ENCODE data around the gene C10orf95. TPM values are rescaled to one million over a fixed set of nuclear protein-coding genes. Genes with fewer than 3 reads are reported as not detected.

Gene C10orf95
- total and polyA plus RNA-seq, 2 of the 13 experiments (the other 11 are each of a cell fraction or from before 2014, with no cell fraction given): 0.05 to 0.07 TPM

DNA sequence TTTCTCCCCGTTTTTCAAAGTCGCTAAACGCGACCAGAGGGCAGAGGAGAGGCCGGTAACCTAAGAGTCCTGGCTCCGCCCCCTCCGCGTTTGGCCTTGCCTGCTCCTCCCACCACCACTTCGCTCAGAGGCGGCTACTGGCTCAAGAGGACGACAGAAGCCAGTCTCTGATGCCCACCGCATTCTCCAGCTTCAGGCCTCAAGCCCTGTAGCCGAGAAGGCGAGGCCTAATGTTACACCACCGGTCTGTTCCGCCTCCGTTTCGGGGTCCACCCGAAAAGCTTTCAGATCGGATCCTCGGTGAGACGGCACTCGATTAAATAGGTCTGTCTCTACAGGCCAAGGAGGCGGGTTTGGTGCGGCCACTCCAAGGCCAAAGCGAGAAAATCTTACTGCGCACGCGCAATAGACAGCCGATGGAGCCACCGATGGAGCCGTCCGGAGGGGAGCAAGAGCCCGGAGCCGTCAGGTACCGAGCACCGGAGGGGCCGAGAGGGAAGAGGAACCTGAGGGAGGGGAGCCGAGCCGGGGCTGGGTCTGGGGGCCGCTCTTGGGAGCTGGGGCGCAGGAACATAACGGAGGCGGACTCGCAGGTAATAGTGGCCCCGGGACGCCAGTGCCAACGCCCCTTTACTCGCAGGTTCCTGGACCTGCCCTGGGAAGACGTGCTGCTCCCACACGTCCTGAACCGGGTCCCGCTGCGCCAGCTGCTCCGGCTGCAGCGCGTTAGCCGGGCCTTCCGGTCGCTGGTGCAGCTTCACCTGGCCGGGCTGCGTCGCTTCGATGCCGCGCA is 30.4 kb downstream of the C10orf95 start, which contains the start of gene FBXL15 (continued):
- TF ChIP-seq, protein P1, sequence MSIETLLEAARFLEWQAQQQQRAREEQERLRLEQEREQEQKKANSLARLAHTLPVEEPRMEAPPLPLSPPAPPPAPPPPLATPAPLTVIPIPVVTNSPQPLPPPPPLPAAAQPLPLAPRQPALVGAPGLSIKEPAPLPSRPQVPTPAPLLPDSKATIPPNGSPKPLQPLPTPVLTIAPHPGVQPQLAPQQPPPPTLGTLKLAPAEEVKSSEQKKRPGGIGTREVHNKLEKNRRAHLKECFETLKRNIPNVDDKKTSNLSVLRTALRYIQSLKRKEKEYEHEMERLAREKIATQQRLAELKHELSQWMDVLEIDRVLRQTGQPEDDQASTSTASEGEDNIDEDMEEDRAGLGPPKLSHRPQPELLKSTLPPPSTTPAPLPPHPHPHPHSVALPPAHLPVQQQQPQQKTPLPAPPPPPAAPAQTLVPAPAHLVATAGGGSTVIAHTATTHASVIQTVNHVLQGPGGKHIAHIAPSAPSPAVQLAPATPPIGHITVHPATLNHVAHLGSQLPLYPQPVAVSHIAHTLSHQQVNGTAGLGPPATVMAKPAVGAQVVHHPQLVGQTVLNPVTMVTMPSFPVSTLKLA (IDR thresholded peaks at IDR 0.05): no peak
- TF ChIP-seq ATF7-NPFF (CRISPR knock-in tag; IDR thresholded peaks at IDR 0.05; ENCODE audit: low read depth) (0 out of 2 replicates have a peak, but pooled peaks have one; percentile 20), HOXA3 (CRISPR knock-in tag; IDR thresholded peaks at IDR 0.05) (peak; percentile 89), ZNF430 (CRISPR knock-in tag; IDR thresholded peaks at IDR 0.05) (peak; percentile 64), SUZ12 (IDR thresholded peaks at IDR 0.05; ENCODE audit: low read depth, low read length) (no peak; the same call in 1 of the 2 replicates), ZNF17 (CRISPR knock-in tag; IDR thresholded peaks at IDR 0.05) (no peak), NFYC (CRISPR knock-in tag; IDR thresholded peaks at IDR 0.05) (no peak; the same call in 1 of the 2 replicates), STAT5B (CRISPR knock-in tag; IDR thresholded peaks at IDR 0.05) (no peak), ISL2 (CRISPR knock-in tag; IDR thresholded peaks at IDR 0.05) (peak; percentile 68), STAG1 (CRISPR knock-in tag; IDR thresholded peaks at IDR 0.05) (no peak), GFI1 (CRISPR knock-in tag; IDR thresholded peaks at IDR 0.05; ENCODE audit: borderline replicate concordance) (peak; percentile 72; the same call in 1 of the 2 replicates), ZNF550 (CRISPR knock-in tag; IDR thresholded peaks at IDR 0.05; ENCODE audit: borderline replicate concordance) (no peak)
- TF ChIP-seq, protein P2, sequence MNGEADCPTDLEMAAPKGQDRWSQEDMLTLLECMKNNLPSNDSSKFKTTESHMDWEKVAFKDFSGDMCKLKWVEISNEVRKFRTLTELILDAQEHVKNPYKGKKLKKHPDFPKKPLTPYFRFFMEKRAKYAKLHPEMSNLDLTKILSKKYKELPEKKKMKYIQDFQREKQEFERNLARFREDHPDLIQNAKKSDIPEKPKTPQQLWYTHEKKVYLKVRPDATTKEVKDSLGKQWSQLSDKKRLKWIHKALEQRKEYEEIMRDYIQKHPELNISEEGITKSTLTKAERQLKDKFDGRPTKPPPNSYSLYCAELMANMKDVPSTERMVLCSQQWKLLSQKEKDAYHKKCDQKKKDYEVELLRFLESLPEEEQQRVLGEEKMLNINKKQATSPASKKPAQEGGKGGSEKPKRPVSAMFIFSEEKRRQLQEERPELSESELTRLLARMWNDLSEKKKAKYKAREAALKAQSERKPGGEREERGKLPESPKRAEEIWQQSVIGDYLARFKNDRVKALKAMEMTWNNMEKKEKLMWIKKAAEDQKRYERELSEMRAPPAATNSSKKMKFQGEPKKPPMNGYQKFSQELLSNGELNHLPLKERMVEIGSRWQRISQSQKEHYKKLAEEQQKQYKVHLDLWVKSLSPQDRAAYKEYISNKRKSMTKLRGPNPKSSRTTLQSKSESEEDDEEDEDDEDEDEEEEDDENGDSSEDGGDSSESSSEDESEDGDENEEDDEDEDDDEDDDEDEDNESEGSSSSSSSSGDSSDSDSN (CRISPR knock-in tag; IDR thresholded peaks at IDR 0.05): peak; percentile 74
- TF ChIP-seq, protein P3, sequence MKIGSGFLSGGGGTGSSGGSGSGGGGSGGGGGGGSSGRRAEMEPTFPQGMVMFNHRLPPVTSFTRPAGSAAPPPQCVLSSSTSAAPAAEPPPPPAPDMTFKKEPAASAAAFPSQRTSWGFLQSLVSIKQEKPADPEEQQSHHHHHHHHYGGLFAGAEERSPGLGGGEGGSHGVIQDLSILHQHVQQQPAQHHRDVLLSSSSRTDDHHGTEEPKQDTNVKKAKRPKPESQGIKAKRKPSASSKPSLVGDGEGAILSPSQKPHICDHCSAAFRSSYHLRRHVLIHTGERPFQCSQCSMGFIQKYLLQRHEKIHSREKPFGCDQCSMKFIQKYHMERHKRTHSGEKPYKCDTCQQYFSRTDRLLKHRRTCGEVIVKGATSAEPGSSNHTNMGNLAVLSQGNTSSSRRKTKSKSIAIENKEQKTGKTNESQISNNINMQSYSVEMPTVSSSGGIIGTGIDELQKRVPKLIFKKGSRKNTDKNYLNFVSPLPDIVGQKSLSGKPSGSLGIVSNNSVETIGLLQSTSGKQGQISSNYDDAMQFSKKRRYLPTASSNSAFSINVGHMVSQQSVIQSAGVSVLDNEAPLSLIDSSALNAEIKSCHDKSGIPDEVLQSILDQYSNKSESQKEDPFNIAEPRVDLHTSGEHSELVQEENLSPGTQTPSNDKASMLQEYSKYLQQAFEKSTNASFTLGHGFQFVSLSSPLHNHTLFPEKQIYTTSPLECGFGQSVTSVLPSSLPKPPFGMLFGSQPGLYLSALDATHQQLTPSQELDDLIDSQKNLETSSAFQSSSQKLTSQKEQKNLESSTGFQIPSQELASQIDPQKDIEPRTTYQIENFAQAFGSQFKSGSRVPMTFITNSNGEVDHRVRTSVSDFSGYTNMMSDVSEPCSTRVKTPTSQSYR (CRISPR knock-in tag; IDR thresholded peaks at IDR 0.05; ENCODE audit: borderline replicate concordance): 0 out of 2 replicates have a peak, but pooled peaks have one; percentile 10
- TF ChIP-seq, protein P4, sequence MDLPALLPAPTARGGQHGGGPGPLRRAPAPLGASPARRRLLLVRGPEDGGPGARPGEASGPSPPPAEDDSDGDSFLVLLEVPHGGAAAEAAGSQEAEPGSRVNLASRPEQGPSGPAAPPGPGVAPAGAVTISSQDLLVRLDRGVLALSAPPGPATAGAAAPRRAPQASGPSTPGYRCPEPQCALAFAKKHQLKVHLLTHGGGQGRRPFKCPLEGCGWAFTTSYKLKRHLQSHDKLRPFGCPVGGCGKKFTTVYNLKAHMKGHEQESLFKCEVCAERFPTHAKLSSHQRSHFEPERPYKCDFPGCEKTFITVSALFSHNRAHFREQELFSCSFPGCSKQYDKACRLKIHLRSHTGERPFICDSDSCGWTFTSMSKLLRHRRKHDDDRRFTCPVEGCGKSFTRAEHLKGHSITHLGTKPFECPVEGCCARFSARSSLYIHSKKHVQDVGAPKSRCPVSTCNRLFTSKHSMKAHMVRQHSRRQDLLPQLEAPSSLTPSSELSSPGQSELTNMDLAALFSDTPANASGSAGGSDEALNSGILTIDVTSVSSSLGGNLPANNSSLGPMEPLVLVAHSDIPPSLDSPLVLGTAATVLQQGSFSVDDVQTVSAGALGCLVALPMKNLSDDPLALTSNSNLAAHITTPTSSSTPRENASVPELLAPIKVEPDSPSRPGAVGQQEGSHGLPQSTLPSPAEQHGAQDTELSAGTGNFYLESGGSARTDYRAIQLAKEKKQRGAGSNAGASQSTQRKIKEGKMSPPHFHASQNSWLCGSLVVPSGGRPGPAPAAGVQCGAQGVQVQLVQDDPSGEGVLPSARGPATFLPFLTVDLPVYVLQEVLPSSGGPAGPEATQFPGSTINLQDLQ (CRISPR knock-in tag; IDR thresholded peaks at IDR 0.05): 0 out of 2 replicates have a peak, but pooled peaks have one; percentile 47
- TF ChIP-seq, protein P5, sequence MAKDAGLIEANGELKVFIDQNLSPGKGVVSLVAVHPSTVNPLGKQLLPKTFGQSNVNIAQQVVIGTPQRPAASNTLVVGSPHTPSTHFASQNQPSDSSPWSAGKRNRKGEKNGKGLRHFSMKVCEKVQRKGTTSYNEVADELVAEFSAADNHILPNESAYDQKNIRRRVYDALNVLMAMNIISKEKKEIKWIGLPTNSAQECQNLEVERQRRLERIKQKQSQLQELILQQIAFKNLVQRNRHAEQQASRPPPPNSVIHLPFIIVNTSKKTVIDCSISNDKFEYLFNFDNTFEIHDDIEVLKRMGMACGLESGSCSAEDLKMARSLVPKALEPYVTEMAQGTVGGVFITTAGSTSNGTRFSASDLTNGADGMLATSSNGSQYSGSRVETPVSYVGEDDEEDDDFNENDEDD (CRISPR knock-in tag; IDR thresholded peaks at IDR 0.05; ENCODE audit: borderline replicate concordance): no peak; the same call in 1 of the 2 replicates
- TF ChIP-seq, protein P6, sequence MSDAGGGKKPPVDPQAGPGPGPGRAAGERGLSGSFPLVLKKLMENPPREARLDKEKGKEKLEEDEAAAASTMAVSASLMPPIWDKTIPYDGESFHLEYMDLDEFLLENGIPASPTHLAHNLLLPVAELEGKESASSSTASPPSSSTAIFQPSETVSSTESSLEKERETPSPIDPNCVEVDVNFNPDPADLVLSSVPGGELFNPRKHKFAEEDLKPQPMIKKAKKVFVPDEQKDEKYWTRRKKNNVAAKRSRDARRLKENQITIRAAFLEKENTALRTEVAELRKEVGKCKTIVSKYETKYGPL (CRISPR knock-in tag; IDR thresholded peaks at IDR 0.05): 0 out of 2 replicates have a peak, but pooled peaks have one; percentile 42
